Measurements from ENCODE around the gene KCTD1.

KCTD1 gene

GRCh38 chr18:26482569-26482968, 65.8 kb downstream of the KCTD1 start:
- DNase-seq (ENCODE audit: low read depth in 2 of 2): no peak

DNA sequence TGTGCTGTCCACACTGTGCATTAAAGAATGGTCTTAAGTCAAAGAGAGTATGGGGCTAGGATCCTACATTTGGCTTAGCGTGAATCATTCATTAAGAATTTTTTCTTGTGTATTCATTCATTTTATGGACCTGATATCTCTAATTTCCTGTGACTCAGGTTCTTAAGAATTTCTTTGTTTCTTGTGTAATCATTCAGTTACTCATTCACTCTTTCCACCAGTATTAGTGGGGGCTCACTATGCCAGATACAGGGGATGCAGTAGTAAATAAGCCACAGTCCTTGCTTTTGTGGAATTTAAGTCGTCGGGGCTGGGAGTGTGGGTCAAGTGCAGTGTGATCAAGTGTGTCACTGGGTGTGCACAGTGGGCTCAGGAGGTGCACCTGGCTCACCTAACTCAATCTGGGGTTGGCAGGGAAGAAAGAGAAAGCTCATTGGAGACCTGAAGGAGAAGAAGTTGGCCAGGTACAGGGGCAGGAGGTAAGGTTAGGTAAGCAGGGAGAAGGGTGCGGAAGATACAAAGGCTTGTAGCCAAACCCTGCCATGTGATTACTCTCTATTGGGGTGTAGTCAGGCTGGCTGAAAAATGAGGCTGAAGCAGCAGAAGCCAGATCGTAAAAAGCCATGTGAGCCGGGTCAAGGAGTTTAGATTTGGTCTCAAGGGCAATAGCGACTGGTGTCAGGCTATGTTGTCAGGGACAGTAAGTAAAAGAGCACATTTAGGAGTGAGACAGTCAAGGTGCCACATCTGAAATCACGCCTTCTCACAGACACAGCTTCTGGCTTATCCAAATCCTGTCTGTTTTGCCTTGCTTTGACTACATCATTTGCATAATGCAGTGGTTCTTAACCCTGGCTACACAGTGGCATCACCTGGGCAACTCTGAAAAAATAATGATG, 67.2 kb downstream of the KCTD1 start:
- no peak for DNase-seq (ENCODE audit: low read depth in 2 of 2)

DNA sequence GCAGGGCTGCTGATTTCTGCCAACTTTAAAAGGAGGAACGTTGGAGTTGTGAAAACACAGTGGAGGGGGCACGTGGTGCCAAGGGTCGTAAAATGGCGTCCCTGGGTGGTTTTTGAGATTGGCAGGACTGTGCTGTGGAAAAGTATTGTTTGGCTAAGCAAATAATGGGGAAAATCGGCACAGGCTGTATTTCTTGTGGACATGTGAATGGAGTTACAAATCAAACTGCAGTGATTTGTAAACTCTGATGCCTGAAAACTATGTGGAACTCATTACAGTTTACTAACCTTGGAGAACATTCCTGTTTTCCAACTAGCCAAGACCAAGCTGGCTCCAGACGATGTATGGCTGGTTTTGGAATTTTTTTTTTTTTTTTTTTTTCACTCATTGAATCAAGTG, 68.7 kb downstream of the KCTD1 start:
- DNase-seq (ENCODE audit: low read depth in 2 of 2): no peak

DNA sequence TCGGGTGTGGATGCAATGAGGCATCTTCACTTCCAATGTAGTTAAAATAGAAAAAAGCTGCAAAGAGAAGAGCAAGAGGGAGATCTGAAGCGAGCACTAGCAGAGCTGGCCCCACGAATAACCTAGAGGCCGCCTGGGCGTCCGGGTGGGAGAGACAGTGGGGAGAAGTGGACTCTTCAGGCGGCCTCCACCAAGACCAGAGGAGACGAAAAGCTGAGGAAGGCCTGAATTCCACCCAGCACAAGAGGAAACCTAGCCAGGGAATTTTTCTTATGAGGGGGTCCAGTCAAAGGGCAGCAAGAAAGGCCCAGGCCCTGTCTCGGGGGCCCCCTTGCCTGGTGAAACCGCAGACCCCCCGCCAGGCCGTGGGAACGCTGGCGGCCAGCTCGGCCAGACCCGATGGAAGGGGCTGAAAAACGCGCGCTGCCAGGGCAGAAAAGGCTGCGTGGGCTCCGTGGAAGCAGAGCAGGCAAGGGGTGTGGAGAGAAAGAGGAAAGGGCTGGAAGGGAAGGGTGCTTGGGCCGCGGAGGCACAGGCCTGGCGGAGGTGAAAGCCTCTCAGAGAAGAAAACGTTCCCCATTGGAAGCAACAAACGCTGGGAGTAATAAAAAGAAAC, 69.2 kb downstream of the KCTD1 start:
- DNase-seq (ENCODE audit: low read depth in 2 of 2): no peak

GRCh38 chr18:26477828-26478466, 70.4 kb downstream of the KCTD1 start:
- no peak for DNase-seq (ENCODE audit: low read depth in 2 of 2)

DNA sequence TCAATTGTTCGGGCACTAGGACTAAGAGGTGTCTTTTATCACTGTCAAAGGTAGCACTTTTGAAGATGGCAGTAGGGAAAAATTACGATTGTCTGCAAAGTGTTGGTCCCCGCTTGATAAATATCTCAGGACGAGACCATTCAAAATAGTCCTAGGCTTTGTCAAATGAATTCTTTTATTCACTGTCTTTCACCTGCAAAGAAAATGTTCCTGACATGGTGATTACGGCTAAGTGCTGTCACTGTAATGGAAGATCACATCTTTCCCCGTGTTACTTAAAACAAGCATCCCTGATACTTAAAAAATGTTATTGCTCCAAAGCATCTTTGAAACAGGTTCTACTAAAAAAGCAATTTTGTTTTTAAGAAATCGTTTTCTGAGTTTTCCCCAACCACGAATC, 71.7 kb downstream of the KCTD1 start:
- DNase-seq (ENCODE audit: low read depth in 2 of 2): no peak

DNA sequence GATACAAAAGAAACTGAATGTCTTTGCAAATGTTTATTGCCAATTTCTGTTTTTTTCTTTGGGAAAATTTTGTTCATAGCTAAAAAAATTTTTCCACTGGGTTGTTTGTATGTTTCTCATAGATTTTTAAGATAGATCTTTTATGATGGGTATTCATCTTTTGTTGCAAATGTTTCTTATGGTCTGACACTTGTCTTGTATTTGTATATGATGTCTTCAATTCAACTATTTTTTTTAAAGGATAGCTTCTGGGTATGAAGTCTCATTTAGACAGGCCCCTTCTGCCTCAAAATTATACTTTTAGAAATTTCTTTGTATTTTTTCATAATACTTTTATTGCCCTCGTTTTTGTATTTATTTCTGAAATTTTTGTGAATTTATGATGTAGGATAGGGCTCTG, 73.8 kb downstream of the KCTD1 start:
- no peak for DNase-seq (ENCODE audit: low read depth in 2 of 2)

- no peak for DNase-seq (ENCODE audit: low read depth in 2 of 2)
These were observed 74.7 kb downstream of the KCTD1 start for GRCh38 chr18:26473672-26474071.

DNA sequence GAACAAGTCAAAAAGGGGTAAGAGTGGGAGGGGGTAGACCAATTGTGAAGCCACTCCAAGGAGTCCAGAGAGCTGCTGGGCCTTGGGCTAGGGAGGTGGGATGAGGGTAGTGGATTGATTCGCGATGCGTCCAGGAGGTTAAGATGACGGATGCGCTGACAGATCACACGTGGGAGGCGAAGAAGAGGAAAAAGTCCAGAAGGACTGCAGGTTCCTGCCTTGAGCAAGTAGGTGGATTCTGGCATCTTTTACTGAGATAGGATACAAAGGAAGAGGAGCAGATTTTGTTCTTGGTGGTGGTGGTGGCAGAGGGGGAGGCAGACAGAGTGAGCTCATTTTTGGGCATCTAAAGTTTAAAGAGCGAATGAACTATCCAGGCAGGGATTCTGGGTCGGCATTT, 76.5 kb downstream of the KCTD1 start:
- no peak for DNase-seq (ENCODE audit: low read depth in 2 of 2)

DNA sequence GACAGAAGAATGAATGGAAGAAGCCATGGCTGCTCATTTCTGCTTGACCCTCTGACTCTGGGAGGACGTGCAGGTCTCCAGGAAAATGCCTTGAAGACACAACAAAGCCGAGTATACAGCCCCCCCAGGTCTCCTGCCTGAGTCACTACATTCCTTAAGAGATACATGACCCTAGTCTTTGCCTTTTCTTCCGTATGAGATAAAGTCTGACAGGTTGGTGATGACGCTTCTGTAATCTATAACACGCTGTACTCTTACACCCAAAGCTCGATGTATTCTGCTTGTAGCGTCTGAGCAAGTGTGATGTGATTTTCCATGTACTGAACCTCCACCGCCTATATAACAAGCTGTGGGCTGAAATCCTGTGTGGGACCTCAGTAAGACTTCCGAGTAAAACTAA, 77.3 kb downstream of the KCTD1 start:
- DNase-seq (ENCODE audit: low read depth in 2 of 2): no peak

DNA sequence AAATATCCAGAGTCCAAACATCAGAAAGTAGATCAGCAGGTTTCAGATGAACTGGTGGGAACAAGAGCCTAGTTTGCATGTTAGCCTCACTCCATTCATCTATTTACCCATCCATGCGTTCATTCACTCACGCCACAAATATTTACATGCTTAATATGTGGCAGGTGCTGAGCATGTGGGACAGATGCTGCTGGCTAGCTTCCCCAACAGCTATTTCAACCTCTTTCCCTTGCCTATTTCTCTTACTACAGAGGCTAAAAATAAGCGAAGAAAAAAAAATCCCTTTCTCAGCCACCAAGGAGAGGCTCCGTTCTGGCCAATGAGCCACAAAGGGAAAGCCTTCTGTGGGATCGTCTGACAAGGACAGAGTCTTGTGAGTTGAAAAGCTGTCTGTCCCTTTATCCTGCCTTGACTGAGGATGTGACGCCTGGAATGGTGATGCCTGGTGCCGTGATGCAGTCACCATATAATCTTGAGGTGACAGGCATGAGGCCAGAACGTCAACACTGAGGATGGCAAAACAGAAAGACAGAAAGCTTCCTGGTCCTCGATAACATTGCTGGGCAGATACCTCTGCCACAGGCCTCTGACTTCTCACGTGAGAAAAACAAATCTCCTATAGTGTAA, 78.2 kb downstream of the KCTD1 start:
- DNase-seq (ENCODE audit: low read depth in 2 of 2): no peak

- DNase-seq (ENCODE audit: low read depth in 2 of 2): no peak
These were observed 79.4 kb downstream of the KCTD1 start for GRCh38 chr18:26468931-26469340.

- DNase-seq (ENCODE audit: low read depth in 2 of 2): no peak
These were observed 82.3 kb downstream of the KCTD1 start for GRCh38 chr18:26466026-26466425.

DNA sequence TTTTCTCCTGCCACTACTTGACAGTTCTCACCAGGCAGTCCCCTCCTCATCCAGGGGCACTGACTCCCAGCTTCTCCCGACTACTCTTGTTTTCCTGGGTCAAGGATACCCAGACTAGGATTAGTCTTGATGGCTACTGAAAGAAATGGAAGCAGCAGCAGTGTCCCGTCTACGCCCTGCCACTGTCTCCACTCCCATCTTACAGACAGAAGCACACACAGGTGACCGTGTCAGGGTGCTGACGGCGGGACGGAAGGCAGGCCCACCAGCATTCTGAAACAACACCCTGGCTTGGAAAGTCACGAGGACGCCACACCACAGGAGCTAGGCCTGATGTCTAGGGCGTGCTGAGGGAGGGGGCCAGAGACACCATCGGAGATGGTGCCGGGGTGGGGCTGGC, 82.9 kb downstream of the KCTD1 start:
- no peak for DNase-seq (ENCODE audit: low read depth in 2 of 2)

DNA sequence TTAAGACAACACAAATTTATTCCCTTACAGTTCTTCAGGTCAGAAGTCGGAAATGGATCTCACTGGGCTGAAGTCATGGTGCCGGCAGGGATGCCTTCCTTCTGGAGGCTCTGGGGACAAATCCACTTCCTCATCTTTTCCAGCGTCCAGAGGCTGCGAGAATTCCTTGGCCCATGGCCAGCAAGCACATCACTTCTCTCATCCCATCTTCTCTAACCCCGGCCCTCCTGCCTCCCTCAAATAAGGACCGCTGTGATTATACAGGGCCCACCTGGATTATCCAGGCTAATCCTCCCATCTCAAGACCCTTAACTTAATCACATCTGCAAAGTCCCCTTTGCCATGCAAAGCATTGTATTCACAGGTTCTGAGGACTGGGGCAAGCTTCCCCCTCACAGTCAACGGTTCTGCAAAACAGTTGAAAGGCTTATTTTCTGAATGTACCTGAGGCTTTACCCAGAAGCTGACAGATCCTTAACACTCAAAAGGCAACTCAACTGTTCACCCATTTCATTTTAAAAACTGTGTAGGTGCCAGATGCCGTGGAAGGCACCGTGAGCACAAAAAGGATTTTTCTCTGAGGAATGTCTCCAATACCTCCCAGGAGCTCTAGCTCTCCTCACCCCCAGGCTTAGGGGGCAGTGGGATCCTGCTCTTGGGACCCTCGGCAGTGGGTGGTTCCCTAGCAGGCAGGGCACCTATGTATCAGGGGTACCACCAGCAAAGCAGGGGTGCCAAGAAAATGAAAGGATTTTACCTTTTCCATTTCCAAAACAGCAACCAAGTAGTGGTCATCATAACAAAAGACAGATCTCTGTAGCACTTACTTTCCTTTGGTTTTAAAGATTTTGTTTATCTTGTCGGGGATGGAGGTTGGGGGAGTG, 84.0 kb downstream of the KCTD1 start:
- DNase-seq (ENCODE audit: low read depth in 2 of 2): no peak

GRCh38 chr18:26462355-26462754, 86.0 kb downstream of the KCTD1 start:
- no peak for DNase-seq (ENCODE audit: low read depth in 2 of 2)

DNA sequence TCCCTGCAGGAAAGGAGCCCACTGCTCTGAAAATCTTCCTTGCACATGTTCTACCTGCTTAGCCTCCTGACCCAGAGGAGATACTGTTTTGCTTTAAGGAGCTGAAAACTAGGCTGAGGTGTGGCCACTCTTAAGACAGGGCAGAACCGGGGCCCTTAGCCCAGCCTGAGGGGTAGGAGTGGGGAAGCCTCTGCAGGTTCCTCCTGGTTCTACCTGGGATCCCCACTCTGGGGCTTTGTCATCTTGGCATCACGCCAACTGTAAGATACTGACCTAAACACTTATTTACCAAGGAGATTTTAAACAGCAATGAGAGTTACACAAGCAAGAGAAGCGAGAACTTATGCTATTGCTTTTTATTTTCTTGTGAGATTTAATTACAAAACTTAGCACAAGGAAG, 86.9 kb downstream of the KCTD1 start:
- no peak for DNase-seq (ENCODE audit: low read depth in 2 of 2)

DNA sequence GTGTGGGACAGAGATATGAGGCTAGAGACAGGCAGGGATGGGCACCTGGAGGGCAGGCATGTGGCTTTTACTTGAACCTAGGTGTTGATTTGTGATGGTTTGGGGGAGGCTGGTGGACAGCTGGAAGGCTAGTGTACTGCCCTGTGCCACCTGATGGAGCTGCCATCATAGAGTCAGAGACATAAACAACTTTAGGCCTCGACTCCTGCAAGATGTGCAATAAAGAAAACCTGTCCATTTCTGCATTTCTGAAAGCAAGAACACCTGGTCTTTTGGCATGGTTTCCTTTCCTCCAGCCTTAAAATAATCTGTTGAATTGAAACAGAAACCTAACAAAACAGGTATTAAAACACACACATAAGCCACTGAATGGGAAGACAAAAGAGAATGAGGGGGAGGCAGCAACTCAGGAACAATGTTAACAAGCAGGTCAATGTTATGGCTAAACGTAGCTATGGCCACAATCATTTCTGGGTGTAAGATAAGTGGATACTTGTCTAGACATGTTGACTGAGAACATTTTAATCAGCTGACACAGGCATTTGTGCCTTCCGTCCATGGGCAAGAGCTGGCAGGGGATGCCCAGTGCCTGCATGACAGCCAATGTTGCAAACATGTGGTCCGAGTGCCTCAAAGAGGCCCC, 87.8 kb downstream of the KCTD1 start:
- DNase-seq (ENCODE audit: low read depth in 2 of 2): no peak

DNA sequence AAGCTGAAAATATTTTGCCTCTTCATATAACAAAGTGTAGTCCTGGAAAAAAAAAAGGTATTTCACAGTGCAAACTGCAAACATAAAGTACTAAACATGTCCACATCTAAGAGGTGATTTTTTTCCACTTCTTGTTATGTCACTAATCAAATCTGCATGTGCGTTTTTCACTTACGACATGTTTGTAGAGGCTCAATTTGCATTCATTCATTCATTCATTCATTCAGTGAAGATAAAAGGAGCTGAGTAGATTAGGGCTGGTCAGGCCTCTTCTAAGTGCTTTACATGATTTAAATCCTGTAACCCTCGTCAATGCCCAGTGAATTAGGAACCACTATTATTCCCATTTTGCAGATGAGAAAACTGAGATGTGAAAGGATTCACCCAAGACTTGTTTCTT, 88.5 kb downstream of the KCTD1 start:
- no peak for DNase-seq (ENCODE audit: low read depth in 2 of 2)

- no peak for DNase-seq (ENCODE audit: low read depth in 2 of 2)
These were observed 89.0 kb downstream of the KCTD1 start for GRCh38 chr18:26459340-26459739.

Data from stimulated activated CD4-positive, alpha-beta T cell treated with anti-CD3 and anti-CD28 coated beads, Interleukin-1b, Interleukin-23, amount 100 ng/mL, for 4 hours (primary cell).